Liver (tissue), 3 donors: ENCODE data around the gene GOSR1.

ENCODE experiments used
- FOXA1 ChIP-seq: IDR thresholded peaks from 2 replicates; pipeline ENCODE4 v1.6.1; 2016; ENCODE audit warnings: antibody characterized with exemption
- JUND ChIP-seq, 2 donors: IDR thresholded peaks; 2 replicates each; pipeline ENCODE4 v1.6.1; 2016; ENCODE audit warnings: antibody characterized with exemption in 2 of 2
- NR2F2 ChIP-seq: IDR thresholded peaks from 2 replicates; pipeline ENCODE4 v1.6.1; 2016; ENCODE audit warnings: antibody characterized with exemption
- SP1 ChIP-seq: IDR thresholded peaks from 2 replicates; pipeline ENCODE4 v1.6.1; 2018; ENCODE audit warnings: antibody characterized with exemption, mild to moderate bottlenecking
- TF ChIP-seq, protein P1 (sequence below): fragments of 150-350 bp; IDR thresholded peaks from 2 replicates; pipeline ENCODE4 v1.5.1; 2017; ENCODE audit warnings: improper control_type of control experiment, low read depth, low read length; ENCODE audit not compliant: missing input control
- donor health status: healthy.
- donor health status: healthy.

- TF ChIP-seq FOXA1 (no peak), NR2F2 (no peak), SP1 (no peak), JUND (IDR thresholded peaks at IDR 0.05) (no peak)
- TF ChIP-seq, protein P1, sequence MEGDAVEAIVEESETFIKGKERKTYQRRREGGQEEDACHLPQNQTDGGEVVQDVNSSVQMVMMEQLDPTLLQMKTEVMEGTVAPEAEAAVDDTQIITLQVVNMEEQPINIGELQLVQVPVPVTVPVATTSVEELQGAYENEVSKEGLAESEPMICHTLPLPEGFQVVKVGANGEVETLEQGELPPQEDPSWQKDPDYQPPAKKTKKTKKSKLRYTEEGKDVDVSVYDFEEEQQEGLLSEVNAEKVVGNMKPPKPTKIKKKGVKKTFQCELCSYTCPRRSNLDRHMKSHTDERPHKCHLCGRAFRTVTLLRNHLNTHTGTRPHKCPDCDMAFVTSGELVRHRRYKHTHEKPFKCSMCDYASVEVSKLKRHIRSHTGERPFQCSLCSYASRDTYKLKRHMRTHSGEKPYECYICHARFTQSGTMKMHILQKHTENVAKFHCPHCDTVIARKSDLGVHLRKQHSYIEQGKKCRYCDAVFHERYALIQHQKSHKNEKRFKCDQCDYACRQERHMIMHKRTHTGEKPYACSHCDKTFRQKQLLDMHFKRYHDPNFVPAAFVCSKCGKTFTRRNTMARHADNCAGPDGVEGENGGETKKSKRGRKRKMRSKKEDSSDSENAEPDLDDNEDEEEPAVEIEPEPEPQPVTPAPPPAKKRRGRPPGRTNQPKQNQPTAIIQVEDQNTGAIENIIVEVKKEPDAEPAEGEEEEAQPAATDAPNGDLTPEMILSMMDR = no peak
These were observed 43.7 kb downstream of the GOSR1 start for GRCh38 chr17:30520882-30521281.
